Airway epithelial cell (primary cell): ENCODE results near the gene MAP3K9. TPM values are rescaled to one million over a fixed set of nuclear protein-coding genes. Genes with fewer than 3 reads are reported as not detected.

Source experiments
- total RNA-seq: library from RNA; depleted of rRNA; stranded (reverse); fragments of >200 nt; gene quantifications from 2 replicates; pipeline ENCODE4 v1.2.3, GENCODE V29; 2015

Gene MAP3K9
- 12.2 and 15.7 TPM in 2 replicates for total RNA-seq

DNA sequence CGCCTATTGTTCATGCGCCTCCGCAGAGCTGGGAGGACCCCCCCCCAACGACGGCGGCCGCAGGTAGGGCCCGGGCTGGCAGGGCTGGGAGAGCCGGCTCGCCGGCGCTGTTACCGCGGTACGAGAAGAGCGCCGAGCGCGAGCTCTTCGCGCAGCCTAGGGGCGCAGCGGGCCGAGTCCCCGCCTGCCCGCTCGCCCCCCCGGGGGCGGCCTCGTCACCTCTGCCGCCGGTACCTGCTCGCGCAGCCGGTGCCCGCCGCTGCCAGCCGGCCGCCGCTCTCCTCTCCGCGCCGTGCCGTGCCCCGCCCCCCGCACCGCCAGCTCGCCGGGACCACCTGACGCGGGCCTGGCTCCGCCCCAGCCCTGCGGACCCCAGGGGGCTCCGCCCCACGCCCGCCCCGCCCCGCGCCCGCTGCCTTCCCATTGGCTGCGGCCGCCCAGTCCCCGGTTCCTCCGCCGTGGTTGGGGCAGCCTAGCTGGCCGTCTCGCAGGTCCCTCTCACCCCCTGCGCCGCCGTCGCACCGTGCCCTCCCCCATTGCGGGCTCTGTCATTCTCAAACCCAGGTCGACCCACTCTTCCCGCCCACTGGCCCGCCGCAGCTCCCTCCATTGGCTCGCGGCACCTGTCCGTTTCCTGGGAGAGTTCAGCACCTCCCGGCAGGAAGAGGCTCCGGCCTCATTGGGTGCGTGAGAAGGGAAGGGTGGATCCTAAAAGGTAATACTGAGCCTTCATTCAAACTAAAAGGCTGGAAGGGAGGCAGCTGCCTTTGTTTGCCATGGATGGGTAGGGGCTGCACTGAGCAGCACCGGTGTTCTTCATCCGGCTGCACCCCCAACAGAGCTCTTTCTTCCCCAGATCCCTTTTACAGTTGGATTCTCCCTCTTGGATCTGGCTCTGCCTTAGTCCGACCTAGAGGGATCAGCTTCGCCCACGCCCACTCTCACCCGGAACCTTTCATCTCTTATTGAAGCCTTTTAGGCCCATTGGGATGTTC is at the start of gene MAP3K9:
Gene MAP3K9, minus strand, starts transcription at position 289 of the 995 bp plus-strand sequence. CDS start 342 bp downstream, outside the sequence.

Other genes starting within 250 kb of the MAP3K9 start
- 20.6 and 25.6 TPM in 2 replicates for gene MED6, start 208.9 kb downstream of the MAP3K9 start, total RNA-seq
- gene TTC9, start 167.6 kb downstream of the MAP3K9 start, total RNA-seq = 14.1 and 16.3 TPM in 2 replicates
- gene PCNX1, start 97.9 kb upstream of the MAP3K9 start, total RNA-seq = 11.1 and 21.2 TPM in 2 replicates